Head of caudate nucleus (tissue), 42 donors: ENCODE measurements around the gene IL1RAPL2.
"Not testable (repeated sequence)": the region's sequence is repeated elsewhere in the genome, so short reads cannot be mapped to it uniquely, and the experiment has no call there.

Experiments
- DNase-seq, 42 donors: peaks; one replicate each; pipeline versions ENCODE4 v3.0.0 to v3.0.0-alpha.2; 2020 to 2021; ENCODE audit warnings: mixed read lengths in 7 of 42
- intact Hi-C: fragments of 100-400 bp; cut with DNase I; formaldehyde crosslinking; loops from one replicate; pipeline ENCODE4 v1.15.0; 2022

IL1RAPL2 gene

DNA sequence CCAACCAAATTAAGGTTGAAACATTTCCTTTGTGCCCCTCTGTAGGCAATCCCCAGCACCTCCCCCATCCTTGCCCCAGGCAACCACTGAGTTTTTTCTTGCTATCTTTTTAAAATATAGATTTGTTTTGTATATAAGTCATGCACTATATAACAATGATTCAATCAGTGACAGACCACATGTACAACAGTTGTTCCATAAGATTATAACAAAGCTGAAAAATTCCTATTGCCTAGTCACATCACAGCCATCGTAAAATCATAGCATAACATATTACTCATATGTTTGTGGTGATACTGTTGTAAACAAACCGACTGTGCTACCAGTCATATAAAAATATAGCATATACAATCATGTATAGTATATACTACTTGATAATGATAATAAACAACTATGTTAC lies 1044.4 kb downstream of the IL1RAPL2 start:
- no peak for DNase-seq
- intact Hi-C loops: no loop called here

DNA sequence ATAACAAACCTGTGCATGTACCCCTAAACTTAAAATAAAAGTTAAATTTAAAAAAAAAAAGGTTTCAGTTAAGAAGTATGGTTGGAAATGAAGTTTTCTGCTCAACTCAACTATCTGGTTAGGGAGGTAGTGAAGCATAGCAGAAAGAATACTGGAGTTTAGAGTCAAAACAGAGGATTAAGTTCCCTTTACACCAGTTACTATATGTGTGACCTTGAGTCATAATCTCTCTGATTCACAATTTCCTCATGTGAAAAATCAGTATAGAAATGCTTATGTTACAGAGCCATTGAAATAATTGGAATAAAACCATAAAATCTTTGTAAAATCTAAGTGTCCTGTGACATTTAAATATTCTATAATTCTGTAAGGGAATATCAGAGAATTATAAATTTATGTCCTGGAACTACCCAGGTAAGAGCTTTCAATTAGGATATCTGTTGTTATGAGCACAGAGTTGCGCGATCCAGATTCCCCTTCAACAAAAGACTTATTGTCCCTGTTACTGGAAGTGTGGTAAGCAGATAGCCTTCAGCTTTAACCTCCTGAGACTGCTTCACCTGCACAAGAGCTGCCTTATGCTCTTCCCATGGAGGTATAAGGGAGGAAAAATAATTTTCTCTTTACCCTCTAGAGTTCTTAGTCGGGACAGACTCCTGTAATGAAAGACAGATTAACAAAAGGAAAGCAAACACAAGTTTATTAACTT lies 1052.5 kb downstream of the IL1RAPL2 start:
- no peak for DNase-seq
- intact Hi-C loops: no loop called here

DNA sequence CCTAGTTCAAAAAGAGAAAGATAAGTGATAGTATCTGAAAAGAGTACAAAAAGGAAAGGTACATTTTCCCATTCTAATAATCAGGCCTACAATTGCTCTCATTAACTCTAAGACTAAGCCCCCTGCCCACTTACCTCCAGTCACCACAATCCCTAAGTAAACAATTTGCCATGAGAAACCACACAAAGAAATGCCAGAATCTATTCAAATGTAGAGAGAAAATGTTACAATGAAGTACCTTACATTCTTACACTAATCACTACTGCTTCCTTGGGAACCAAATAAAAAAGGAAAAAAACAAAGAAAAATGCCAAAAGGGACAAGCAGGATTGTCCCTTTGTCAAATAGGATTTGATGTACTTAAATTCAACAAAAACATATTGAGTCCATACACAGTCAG lies 1068.2 kb downstream of the IL1RAPL2 start:
- intact Hi-C loops: no loop called here
- DNase-seq: no peak

DNA sequence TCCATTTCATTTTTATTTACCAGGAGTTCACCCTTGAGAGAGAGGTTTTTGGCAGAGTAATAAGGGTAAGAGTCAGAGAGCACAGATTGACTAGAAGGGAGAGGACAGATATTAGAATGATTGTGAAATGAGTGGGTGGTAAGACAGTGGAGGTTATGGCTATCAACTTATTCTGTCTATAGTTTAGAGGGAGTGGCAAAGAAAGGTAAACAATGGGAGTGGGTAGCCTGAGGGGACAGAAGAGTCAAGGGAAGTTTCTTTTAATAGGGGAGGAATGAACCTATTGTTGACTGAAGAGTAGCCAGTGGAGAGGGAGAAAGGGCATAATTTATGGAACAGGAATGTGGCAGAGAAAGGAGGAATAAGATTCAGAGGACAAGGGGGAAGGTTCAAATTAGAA lies 1069.8 kb downstream of the IL1RAPL2 start:
- intact Hi-C loops: no loop called here
- no peak for DNase-seq

DNA sequence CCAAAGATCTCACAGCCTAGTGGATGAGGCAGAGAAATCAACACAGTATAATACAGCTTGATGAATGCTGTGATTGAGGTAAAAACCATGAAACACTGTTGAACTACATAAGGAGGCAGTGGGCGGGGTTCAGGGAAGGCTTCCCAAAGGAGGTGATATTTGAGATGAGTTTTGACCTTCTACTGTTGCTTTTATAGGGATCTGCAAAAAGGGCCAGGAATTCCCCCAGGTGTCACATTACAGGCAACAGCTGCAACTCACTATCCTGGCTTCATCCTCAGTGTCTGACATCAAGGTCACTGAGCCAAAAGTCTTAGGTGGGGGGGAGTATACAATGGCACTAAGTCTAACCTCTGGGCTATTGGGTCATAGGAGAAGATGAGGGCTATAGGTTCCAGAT lies 1070.7 kb downstream of the IL1RAPL2 start:
- DNase-seq: no peak
- intact Hi-C loops: no loop called here

DNA sequence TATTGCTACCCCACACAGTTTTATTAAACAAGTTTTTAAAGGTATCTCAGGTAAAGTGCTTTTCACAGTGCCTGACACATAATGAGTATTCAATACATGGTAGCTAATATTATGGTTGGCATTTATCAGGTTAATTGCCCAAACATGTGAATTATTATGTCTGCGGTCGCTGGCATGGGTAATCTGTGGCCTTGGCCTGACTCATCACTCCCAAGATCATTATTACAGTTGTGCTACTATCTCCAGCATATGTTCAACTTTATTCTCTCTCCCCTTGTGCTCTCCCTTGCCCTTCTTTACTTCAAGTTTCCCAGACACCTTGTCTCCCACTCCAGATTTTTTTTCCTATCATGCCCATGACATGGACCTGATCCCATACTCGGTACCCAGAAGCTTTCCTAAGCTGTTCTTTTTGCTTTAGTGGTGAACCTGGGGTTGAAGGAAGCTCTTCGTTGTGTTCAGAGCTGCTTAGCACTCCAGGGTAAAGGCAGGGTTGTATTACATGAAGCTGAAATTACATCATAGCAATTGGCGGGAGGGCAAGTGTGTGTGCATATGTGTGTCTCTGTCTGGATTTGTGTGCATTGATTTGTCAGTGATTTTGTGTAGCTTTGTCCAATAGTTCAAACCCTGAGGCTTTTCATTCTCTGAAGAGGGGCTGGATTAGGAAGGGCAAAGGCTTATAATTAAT lies 1079.8 kb downstream of the IL1RAPL2 start:
- intact Hi-C loops: no loop called here
- no peak for DNase-seq

DNA sequence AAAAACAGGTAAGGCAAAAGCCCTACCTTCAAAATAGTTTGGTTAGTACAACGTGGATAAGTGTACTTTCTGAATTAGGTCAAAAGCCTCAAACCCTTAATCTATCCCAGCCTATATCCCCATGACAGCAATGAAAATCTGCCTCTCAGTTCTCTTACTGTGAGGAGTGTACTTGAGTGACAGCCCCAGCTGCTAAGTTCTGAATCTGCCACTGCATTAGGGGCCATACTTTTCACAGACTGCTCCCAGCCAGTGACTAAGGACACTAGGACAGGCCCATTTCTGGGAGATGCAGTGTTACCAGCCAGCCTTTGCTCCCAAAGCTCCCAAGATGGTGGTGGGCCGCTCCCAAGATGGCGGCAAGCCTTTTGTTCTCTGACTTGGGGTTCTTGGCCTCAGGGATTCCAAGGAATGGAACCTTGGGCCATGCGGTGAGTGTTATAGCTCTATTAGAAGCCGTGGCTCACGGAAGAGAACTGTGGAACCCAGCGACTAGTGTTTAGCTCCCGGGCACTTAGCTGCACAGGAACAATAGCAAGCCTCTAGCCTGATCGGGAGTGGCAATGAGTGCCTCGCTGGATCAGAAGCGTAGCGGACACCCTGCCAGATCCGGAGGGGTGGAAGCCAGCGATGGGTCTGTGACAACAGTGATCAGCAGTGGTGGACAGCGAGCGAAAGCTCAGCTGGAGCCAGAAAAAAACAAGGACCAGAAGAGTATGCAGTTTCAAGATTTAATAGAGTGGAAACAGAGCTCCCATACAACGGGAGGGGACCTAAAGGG lies 1080.8 kb downstream of the IL1RAPL2 start:
- no peak for DNase-seq
- intact Hi-C loops: no loop called here

DNA sequence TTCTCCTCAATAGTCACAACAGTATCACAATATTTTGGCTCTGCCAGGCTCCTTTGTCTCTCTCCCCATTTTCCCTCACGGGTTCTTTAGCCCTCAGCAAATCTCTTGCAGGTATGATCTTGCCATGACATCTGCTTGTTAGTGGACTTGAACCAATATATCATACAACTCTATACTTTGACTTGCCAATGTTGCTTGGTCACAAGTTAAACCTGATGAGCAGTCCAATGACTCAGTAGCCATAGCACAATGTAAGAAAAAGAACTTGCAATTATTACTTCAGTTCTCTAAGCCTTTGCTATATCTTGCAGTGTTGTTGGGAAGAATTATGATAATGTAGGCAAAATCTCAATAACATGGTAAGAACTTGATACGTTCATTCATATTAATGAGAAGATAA lies 1081.8 kb downstream of the IL1RAPL2 start:
- intact Hi-C loops: no loop called here

DNA sequence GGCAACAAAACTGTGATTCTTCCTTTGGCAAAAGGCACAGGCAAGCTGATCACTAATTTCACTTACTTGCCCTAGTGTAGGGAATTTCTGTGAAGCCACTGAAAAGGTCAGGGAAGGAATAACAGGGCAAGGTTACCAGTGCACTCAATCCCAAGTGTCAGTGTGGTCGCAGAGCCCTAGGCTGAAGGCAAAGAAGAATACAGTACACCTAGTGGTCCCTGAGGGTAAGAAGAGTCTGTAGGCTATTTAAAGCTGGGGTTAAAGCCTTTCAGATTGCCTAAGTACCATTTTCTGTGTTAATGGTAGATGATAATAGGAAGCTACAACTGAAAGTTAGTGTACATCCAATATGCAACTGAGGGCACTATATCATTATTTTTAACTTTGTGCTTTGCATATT lies 1082.7 kb downstream of the IL1RAPL2 start:
- intact Hi-C loops: no loop called here

More for the DNA sequence above, 1081.8 kb downstream of the IL1RAPL2 start:
- DNase-seq: no peak

DNA sequence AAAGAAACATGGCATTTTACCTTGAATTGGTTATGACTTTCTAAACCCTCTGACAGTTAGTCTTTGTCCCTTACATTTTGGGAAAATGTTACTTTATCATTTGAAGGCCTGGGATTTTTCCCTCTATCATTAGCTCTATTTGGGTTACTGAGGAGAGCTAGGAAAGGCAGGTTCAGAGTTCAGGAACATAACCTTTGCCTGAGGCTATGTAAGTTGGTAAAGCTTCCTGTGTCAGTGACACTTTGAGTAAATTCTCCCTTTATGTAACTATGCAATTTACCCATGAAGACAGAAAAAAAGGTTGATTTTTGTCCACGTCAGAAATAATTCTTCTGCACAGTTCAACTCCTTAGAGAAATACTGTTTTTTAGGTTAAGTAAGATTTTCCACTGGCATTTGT lies 1084.6 kb downstream of the IL1RAPL2 start:
- intact Hi-C loops: no loop called here
- DNase-seq: no peak

More for the DNA sequence above, 1082.7 kb downstream of the IL1RAPL2 start:
- no peak for DNase-seq

DNA sequence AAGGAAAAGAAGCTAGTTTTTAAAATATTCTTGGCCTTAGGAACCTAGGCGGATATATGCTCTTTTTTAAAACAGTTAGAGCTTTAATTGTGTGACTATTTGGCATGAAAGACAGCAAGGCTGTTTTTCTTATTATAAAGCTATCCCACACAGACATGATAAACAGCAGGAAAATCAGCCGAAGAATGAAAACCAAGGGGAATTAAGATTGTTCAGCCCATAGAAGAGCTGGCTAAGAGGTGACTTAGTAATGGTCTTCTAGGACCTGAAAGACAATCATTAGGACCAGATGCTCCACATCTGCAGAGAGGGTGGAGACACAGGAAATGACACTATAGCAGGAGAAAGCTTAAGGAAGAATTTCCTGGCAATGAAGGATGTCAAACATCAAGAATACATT lies 1085.0 kb downstream of the IL1RAPL2 start:
- intact Hi-C loops: no loop called here
- DNase-seq: no peak

DNA sequence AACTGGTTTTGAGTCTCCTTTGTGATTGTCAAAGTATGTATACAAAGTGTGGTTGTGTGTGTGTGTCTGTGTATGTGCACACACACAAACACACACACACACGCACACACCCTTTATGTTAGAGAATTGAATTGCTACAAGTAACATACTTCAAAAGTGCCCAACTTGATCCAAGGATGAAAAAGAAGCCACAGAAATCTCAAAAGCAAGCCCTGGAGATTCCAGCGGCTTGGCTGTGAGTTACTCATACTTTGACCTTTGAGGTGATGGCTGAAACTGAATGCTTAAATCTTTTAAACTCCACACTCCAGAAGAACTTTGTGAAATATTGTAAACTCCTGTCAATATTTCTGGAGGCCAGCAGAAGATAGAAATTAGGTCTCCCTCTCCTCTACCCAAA lies 1087.9 kb downstream of the IL1RAPL2 start:
- DNase-seq: no peak
- intact Hi-C loops: no loop called here

DNA sequence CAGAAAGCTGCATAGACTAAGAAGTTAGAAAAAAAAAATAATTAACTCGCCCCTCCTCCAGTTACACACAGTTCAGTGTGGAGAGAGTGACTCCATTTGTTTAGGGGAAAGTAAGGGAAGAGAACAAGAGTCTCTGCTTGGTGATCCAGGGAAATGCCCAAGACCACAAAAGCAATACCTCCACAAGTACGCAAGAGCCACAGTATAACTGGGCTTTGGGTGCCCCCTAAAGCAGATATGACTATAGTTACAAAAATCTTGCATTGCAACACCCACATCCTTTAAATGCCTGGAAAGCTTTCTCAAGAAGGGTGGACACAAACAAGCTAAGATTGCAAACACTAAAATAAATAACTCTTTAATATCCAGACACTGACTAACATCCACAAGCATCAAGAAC lies 1092.1 kb downstream of the IL1RAPL2 start:
- DNase-seq: no peak
- intact Hi-C loops: no loop called here

DNA sequence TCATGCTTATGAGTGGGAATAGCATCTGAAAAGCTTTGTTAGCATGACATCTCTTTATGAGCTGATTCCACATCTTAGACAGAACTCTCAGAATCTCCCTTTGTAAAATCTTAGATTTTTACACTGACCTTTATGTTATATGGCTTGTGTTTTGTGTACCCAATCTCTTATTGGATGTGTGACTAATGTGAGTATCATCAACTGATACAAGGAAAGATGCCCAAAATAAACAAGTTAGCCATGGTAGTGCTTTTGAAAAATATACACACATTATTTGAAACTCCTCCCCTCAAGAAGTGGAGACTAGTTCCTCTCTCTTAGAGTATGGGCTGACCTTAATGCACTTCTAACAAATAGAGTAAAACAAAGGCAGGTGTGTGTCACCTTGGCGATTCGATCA lies 1096.2 kb downstream of the IL1RAPL2 start:
- intact Hi-C loops: no loop called here
- DNase-seq: no peak

DNA sequence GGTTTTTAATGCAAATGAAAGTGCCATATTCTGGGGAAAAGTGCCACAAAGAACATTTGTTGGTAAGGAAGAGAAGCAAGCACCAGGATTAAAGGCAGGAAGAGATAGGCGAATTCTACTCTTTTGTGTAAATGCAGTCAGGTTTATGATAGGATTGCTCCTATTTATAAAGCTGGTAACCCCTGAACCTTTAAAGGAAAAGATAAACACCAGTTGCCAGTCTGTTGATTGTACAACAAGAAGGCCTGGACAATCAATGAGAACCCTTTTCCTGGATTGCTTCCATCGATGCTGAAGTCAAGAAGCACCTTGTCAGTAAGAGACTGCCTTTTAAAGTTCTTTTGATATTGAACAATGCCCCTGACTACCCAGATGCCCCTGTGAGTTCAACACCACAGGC lies 1098.2 kb downstream of the IL1RAPL2 start:
- no peak for DNase-seq
- intact Hi-C loops: no loop called here

DNA sequence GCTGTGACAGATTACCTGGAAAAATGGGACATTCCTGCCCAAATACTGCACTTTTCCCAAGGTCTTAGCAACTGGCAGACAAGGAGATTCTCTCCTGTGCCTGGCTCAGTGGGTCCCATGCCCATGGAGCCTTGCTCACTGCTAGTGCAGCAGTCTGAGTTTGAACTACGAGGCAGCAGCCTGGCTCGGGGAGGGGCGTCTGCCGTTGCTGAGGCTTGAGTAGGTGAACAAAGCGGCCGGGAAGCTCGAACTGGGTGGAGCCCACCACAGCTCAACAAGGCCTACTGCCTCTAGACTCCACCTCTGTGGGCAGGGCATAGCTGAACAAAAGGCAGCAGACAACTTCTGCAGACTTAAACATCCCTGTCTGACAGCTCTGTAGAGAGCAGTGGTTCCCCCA lies 1118.3 kb downstream of the IL1RAPL2 start:
- intact Hi-C loops, DNase-seq: not testable (repeated sequence)

DNA sequence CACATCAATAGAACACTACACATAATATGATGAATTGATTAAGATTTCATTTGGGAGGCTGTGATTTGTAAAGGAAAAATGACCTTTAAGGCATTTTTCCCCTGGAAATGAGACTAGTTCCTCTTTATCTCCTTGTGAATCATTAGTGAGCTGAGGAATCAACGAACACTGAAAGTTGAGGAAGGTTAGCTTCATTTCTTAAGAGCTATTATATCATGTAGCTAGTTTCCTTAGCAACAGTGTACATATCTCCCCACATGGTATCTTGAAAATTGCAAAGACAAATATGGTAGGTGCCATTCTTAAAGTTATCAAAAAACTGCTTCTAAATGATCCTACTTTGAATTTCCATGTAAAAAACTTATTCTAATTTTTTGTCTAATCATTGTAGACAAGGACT lies 1128.8 kb downstream of the IL1RAPL2 start:
- no peak for DNase-seq
- intact Hi-C loops: no loop called here

DNA sequence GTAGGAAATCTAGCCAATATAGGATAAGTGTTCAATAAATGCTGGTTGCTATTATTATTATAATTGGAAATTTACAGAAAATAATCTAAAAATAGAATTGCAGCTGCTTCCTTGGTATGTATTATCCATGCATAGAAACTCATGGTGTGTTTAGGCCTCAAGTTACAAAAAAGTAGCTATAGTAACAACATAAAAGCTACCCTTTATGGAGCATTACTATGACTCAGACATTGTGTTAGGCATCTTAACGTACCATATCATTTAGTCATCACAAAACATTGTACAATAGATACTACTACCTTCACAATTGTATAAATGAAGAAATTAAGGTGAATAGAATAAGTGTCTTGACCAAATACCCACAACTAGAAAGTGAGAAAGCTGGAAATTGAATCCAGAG lies 1129.5 kb downstream of the IL1RAPL2 start:
- intact Hi-C loops: no loop called here
- no peak for DNase-seq

DNA sequence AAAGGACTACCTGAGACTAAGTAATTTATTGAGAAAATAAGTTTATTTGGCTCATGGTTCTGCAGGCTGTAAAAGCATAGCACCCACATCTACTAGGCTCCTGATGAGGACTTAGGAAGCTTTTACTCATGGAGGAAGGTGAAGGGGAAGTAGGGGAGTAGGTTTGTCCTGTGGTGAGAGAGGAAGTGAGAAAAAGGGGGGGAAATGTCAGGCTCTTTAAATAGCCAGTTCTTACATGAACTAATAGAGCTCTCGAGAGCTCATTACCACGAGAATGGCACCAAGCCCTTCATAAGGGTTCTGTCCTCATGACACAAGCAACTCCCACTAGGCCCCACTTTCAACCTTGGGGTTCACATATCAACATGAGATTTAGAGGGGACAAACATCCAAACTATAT lies 1130.9 kb downstream of the IL1RAPL2 start:
- no peak for DNase-seq

DNA sequence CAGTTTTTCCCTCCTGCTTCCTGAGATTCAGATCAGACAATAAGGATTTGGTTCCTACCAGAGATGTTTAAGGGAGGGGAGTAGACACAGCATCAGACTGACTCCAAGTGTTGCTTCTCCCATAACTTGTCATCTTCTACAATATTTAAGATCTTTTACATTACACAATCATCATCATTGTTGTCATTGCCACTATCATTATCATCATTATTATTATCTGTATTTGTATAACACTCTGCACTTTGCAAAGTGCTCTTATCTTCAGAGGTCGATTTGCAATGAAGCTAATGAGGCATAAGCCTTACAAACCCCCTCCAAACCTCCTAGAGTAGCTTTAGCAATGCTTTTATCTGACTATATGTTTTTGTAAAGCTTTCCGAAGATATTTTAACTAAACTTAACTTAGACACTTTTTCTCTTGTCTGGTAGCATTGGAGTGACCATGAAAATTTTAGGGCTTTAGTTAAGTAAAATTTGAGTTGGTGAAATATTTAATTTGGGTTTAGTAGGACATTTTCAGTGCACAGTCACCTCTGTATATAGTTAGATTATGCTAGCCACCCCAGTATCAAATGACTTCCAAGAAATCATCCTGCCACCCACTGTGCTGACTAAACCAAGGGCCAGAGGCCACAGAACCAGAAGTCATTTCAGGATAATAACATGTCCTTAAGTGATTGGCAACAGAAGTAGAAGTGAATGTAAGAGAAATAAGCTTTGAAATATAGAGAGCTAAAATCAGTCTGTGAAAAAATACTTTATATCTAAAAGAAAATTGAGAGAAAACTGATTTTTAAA lies 1132.2 kb downstream of the IL1RAPL2 start:
- intact Hi-C loops: no loop called here
- no peak for DNase-seq

More for the DNA sequence above, 1130.9 kb downstream of the IL1RAPL2 start:
- intact Hi-C loops: no loop called here
